ENCODE data around the gene KRTAP19-7. TPM values are rescaled to one million over a fixed set of nuclear protein-coding genes. Genes with fewer than 3 reads are reported as not detected.

Gene KRTAP19-7
- total and polyA plus RNA-seq, 4 donors, result not detected

DNA sequence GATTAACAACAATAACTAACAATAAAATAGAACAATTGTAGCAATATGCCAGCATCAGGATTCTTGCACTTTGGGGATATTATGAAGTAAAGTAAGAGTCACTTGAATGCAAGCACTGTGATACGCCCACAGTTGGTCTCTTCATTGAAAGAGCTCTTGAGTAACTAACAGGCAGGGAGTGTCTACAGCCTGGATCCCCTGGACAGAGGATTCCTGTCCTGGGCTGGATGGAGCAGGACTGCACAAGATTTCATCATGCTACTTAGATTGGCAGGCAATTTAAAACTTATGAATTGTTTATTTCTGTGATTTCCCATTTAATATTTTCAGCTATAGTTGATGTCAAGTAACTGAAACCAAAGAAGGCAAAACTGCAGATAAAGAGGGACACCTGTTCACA lies 45.4 kb downstream of the KRTAP19-7 start:
- ATAC-seq (ENCODE audit: low FRiP score) (no peak), DNase-seq (no peak)
- H3K27me3 ChIP-seq (ENCODE audit: control insufficient read depth in 1 of 2, insufficient read depth in 2 of 2, low read length in 1 of 2), result no peaks in the 10 kb centered on the region
- no peak overlapping the region for H3K4me3 ChIP-seq (ENCODE audit: low read length in 2 of 2)
- H3K27ac ChIP-seq (ENCODE audit: low read depth in 1 of 2, low read length in 2 of 2), result no peak overlapping the region
- WGBS, 2 donors, result 87 to 97% methylated on average over 1 of the region's 1 CpG
- no peaks in the 10 kb centered on the region for H3K4me1 ChIP-seq (ENCODE audit: control insufficient read depth in 1 of 2, insufficient read depth in 2 of 2, low read length in 2 of 2)
- H3K36me3 ChIP-seq (ENCODE audit: control insufficient read depth in 1 of 2, insufficient read depth in 2 of 2, low read length in 1 of 2), result no peaks in the 10 kb centered on the region
- no peaks in the 10 kb centered on the region for H3K9me3 ChIP-seq (ENCODE audit: control insufficient read depth, low read length)
- intact Hi-C loops (cut with DNase I), result no loop called here

Other genes with a start within 250 kb of the KRTAP19-7 start
- gene KRTAP26-1, start 241.0 kb downstream of the KRTAP19-7 start, total RNA-seq, result not detected
- gene KRTAP26-1, start 241.0 kb downstream of the KRTAP19-7 start, polyA plus RNA-seq, result not detected
- not detected for gene KRTAP27-1, start 223.6 kb downstream of the KRTAP19-7 start, total RNA-seq
- not detected for gene KRTAP27-1, start 223.6 kb downstream of the KRTAP19-7 start, polyA plus RNA-seq
- gene KRTAP23-1, start 212.7 kb downstream of the KRTAP19-7 start, total RNA-seq, result not detected
- gene KRTAP23-1, start 212.7 kb downstream of the KRTAP19-7 start, polyA plus RNA-seq, result not detected
- not detected for gene KRTAP13-2, start 189.0 kb downstream of the KRTAP19-7 start, total RNA-seq
- gene KRTAP13-2, start 189.0 kb downstream of the KRTAP19-7 start, polyA plus RNA-seq, result not detected
- not detected for gene KRTAP13-1, start 165.3 kb downstream of the KRTAP19-7 start, total RNA-seq
- not detected for gene KRTAP13-1, start 165.3 kb downstream of the KRTAP19-7 start, polyA plus RNA-seq
- not detected for gene KRTAP13-3, start 135.4 kb downstream of the KRTAP19-7 start, total RNA-seq
- not detected for gene KRTAP13-3, start 135.4 kb downstream of the KRTAP19-7 start, polyA plus RNA-seq
- gene KRTAP13-4, start 131.1 kb downstream of the KRTAP19-7 start, total RNA-seq, result not detected
- gene KRTAP13-4, start 131.1 kb downstream of the KRTAP19-7 start, polyA plus RNA-seq, result not detected
- gene KRTAP15-1, start 121.0 kb downstream of the KRTAP19-7 start, total RNA-seq, result not detected
- gene KRTAP15-1, start 121.0 kb downstream of the KRTAP19-7 start, polyA plus RNA-seq, result not detected
- not detected for gene KRTAP19-1, start 80.9 kb downstream of the KRTAP19-7 start, total RNA-seq
- not detected for gene KRTAP19-1, start 80.9 kb downstream of the KRTAP19-7 start, polyA plus RNA-seq
- not detected for gene KRTAP19-2, start 73.9 kb downstream of the KRTAP19-7 start, total RNA-seq
- not detected for gene KRTAP19-2, start 73.9 kb downstream of the KRTAP19-7 start, polyA plus RNA-seq
- gene KRTAP19-3, start 69.3 kb downstream of the KRTAP19-7 start, total RNA-seq, result not detected
- not detected for gene KRTAP19-3, start 69.3 kb downstream of the KRTAP19-7 start, polyA plus RNA-seq
- not detected for gene KRTAP19-4, start 64.1 kb downstream of the KRTAP19-7 start, total RNA-seq
- not detected for gene KRTAP19-4, start 64.1 kb downstream of the KRTAP19-7 start, polyA plus RNA-seq
- not detected for gene KRTAP19-5, start 59.2 kb downstream of the KRTAP19-7 start, total RNA-seq
- gene KRTAP19-5, start 59.2 kb downstream of the KRTAP19-7 start, polyA plus RNA-seq, result not detected
- not detected for gene KRTAP19-6, start 19.4 kb downstream of the KRTAP19-7 start, total RNA-seq
- not detected for gene KRTAP19-6, start 19.4 kb downstream of the KRTAP19-7 start, polyA plus RNA-seq
- not detected for gene KRTAP22-2, start 29.1 kb upstream of the KRTAP19-7 start, total RNA-seq
- gene KRTAP22-2, start 29.1 kb upstream of the KRTAP19-7 start, polyA plus RNA-seq, result not detected
- not detected for gene KRTAP6-3, start 31.1 kb upstream of the KRTAP19-7 start, total RNA-seq
- not detected for gene KRTAP6-3, start 31.1 kb upstream of the KRTAP19-7 start, polyA plus RNA-seq
- gene KRTAP6-2, start 37.6 kb upstream of the KRTAP19-7 start, total RNA-seq, result not detected
- not detected for gene KRTAP6-2, start 37.6 kb upstream of the KRTAP19-7 start, polyA plus RNA-seq
- not detected for gene KRTAP22-1, start 39.8 kb upstream of the KRTAP19-7 start, total RNA-seq
- gene KRTAP22-1, start 39.8 kb upstream of the KRTAP19-7 start, polyA plus RNA-seq, result not detected
- gene KRTAP6-1, start 52.6 kb upstream of the KRTAP19-7 start, total RNA-seq, result not detected
- gene KRTAP6-1, start 52.6 kb upstream of the KRTAP19-7 start, polyA plus RNA-seq, result not detected
- gene KRTAP20-1, start 55.1 kb upstream of the KRTAP19-7 start, total RNA-seq, result not detected
- gene KRTAP20-1, start 55.1 kb upstream of the KRTAP19-7 start, polyA plus RNA-seq, result not detected
- not detected for gene KRTAP20-4, start 59.3 kb upstream of the KRTAP19-7 start, total RNA-seq
- gene KRTAP20-4, start 59.3 kb upstream of the KRTAP19-7 start, polyA plus RNA-seq, result not detected
- gene KRTAP20-2, start 73.9 kb upstream of the KRTAP19-7 start, total RNA-seq, result not detected
- not detected for gene KRTAP20-2, start 73.9 kb upstream of the KRTAP19-7 start, polyA plus RNA-seq
- not detected for gene KRTAP20-3, start 81.5 kb upstream of the KRTAP19-7 start, total RNA-seq
- gene KRTAP20-3, start 81.5 kb upstream of the KRTAP19-7 start, polyA plus RNA-seq, result not detected
- not detected for gene KRTAP21-3, start 157.5 kb upstream of the KRTAP19-7 start, total RNA-seq
- gene KRTAP21-3, start 157.5 kb upstream of the KRTAP19-7 start, polyA plus RNA-seq, result not detected
- not detected for gene KRTAP21-2, start 185.9 kb upstream of the KRTAP19-7 start, total RNA-seq
- gene KRTAP21-2, start 185.9 kb upstream of the KRTAP19-7 start, polyA plus RNA-seq, result not detected
- gene KRTAP21-1, start 194.1 kb upstream of the KRTAP19-7 start, total RNA-seq, result not detected
- not detected for gene KRTAP21-1, start 194.1 kb upstream of the KRTAP19-7 start, polyA plus RNA-seq

Measured in aorta (tissue), 5 donors.